Dermis microvascular lymphatic vessel endothelial cell (primary cell): ENCODE results near the gene CRIP1. TPM values are rescaled to one million over a fixed set of nuclear protein-coding genes. Genes with fewer than 3 reads are reported as not detected.

Experiments used
- DNase-seq, 2 donors: peaks; one replicate each; pipeline versions ENCODE4 v3.0.0 to v3.0.0-alpha.2; 2010; ENCODE audit warnings: low read depth in 2 of 2
- total RNA-seq: library from RNA; depleted of rRNA; stranded (reverse); fragments of >200 nt; gene quantifications from 2 replicates; pipeline ENCODE4 v1.2.1, GENCODE V29; 2014

Gene CRIP1
- total RNA-seq, 1 donor from 2014 or later: 0.90 TPM

DNA sequence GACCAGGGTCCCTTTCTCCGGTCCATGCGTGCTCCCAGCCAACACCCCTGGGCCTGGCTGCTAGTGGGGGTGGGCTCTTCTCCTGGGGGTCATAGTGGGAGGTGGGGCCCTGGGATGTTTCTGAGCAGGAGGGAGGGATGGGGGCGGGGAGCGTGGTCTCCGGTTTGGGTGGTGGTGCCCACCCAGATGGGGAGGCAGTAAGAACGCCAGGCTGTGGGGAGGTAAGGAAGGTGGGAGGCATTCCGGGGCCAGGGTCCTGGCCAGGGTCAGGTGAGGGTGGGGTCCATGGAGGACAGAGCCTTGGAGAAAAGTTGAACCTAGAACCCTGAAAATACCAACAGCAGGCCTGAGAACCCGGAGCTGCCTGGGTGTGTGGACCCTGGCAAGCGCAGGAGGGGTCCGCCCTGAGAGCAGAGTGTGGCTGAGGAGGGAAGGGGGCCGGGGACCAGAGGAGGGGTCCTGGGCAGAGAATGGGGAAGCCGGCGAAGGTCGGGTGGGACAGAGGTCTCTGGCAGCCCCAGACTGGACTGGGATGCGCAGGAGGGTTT lies 6.4 kb upstream of the CRIP1 start:
- DNase-seq: no peak

DNA sequence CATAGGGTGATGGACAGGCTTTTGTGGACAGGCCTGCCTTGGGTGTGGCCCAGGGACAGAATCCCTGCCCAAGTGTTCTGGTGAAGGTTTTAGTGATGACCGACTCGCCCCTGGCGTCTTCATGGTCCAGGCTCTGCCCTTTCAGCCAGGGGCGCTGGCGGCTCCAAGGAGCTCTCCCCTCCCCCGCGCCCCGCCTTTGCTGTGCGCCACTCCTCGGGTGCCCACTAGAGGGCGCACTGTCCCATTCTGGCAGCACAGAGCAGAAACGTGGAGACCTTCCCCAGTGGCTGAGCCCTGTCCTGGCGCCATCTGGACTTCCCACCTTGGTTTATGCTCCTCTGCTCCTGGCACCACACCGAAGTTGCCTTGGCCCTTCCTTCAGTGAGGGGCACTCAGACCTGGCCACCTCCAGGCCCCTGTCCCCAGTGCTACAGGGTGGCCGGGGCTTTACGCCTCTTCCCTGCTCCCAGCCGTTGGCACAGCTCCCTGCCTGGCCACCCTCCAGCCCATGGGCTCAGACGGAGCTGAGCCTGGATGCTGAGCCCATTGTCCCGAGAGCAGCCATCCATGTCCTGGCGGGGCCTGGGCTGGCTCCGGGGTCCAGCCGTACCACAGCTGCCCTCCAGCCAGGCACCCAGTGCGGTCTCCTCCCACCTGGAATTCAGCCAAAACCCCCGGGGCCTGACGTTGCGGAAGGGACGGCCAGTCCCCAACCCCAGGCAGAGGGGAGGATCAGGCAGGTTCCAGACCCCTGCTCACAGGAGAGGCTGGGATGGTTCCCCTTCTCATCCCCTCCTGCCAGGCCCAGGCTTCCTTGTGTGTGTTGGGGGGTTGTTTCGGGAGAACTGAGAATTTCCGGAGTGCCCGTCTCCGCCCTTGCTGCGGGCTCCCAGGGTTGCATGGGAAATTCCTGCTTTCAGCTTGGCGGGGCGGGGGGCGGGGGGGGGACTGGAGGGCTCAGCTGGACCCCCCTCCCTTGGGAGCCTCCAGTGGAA lies 5.6 kb upstream of the CRIP1 start:
- DNase-seq: peak; percentile 74 to 92

DNA sequence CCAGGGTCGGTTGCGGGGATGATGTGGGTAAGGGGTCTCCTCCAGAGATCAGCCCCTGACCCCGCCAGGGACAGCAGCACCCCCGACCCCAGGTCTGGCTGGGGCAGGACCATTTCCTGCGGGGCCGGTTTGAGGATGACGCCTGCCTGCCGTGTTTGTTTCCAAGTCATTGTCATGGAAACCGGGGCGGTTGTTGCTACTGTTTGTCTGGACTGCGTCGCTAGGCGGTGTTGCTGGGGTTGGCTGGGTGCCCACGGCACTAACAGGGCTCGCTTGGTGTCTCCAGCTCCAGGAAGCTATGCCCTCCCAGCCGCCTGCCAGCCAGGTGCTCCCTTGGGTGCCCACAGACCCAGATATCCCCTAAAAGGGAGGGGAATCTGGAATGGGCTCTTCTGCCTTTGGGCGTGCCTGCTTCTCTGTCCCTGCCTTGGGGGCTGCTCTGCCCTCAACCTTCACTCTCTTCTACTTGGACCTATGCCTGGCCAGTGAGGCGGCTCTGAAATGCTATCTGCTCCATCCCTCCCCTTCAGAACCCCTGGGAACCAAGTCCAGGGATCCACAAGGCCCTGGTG lies 4.7 kb upstream of the CRIP1 start:
- DNase-seq: peak; percentile 98 to 99

DNA sequence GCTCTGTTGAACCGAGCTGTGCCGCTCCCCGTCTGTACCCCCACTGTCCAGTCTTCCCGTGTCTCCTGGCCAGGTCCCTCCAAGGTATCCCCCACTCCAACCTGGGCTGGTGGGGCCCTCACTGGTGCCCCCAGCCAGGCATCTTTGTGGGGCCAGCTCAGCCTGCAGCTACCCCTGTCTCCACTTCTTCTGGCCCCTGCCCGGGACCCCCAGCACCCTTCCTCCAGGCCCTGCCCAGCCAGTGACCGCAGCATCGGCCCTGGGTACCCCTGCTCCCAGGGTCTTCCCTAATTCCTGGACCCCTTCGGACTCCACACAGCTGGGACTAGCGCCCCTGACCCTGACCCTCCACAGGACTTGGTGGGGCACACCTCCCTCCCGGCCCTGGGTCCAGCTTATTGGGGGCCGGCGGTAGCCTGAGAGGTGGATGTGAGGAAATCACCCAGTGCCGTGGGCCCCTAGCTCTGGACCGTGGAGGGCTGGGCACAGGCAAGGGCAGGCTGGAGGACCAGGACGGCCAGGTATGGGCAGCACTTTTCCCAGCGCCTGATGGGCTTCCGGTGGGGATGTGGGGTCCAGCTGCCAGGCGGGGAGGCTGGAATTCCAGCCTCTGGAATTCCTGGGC lies 4.1 kb upstream of the CRIP1 start:
- no peak for DNase-seq

DNA sequence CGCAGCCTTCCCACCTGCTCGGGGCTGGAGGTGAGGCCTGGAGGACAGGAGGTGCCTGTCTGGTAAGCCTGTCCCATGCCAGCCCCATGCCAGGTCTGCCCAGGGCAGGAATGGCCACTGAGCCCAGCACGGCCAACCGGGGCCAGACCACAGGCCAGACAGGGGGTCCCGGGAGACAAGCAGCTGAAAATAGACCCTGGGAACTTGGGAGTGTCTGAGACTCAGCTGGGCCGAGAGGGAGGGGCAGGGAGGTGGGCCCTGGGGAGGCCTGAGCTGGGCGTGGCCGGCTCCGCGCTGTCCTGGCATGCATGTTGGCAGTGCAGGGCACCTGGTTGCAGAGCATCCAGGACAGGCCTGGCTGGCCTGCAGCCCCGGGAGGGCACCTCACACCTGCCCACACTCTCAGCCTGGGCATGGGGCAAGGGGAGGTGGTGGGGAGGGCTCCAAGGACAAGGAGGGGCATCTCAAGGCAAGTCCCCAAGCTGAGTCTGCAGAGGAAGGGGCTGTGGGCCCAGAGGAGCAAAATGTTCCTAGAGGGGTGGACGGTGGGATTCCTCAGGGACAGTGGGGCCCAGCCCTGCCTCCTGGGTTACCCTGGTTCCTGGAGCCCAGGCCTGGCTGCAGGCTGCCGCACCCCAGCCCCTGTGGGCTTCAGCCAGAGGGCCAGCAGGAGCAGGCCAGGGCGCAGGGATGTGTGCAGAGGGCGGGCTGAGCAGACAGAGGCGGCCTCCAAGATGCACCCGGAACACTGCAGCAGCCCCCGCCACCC lies 3.2 kb upstream of the CRIP1 start:
- no peak for DNase-seq

DNA sequence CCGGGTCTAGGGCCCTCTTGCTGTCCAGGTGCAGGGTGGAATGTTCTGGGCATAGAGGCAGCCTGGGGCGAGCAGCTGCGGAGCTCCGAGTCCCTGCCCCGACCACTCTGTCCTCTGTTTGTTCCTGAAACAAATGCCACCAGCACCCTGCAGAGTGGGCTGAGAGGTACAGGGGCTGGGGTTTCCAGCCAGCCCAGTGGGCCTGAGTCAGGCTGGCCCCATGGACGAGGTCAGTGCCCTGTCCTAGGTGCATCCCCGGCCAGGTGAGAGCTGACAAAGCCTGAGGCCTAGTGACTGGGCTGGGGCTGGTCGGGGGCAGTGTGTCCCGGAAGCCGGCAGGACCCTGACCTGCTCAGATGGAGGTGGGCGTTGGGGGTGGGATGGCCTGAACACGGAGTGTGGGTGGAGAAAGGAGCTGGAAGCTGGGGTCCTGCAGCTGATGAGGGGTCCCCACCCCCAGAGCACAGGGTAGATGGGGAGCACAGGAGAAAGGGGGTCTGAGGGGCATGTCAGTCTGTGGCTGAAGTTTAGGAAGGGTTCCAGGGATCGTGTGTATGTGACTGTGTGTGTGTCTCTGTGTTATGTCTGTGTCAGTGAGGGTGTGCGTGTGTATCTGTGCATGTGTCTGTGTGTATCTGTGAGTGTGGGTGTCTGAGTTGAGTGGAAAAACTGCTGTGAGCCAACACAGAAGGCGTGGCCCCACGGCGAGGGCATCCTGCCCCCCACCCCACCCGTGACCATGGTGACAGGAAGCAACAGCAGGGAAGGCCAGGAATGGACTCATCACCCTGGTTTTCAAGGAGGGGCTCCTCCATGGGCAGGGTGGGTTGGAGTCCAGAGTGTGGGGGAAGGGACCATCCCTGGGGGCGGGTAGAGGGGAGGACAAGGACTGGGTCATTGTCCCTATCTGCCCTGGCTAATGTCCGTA lies 2.4 kb upstream of the CRIP1 start:
- DNase-seq: peak; percentile 62 to 88

DNA sequence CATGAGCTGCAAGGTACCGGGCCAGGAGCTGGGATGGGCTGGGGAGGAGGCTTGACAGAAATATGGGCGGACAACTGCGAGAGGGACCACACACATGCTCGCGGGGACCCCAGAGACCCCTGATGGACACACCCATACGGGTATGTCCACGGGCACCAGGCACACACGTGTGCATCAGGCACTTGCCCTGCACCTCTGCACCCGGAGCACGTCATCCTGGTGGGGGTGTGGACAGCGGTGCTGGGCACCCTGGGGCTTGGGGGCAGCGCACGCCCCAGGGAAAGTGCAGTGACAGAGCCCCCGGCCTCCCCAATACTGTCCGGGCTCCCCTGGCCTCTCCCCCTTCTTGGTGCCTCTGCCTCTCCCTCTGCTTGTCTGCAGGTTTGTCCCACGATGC lies 1.7 kb upstream of the CRIP1 start:
- DNase-seq: no peak

DNA sequence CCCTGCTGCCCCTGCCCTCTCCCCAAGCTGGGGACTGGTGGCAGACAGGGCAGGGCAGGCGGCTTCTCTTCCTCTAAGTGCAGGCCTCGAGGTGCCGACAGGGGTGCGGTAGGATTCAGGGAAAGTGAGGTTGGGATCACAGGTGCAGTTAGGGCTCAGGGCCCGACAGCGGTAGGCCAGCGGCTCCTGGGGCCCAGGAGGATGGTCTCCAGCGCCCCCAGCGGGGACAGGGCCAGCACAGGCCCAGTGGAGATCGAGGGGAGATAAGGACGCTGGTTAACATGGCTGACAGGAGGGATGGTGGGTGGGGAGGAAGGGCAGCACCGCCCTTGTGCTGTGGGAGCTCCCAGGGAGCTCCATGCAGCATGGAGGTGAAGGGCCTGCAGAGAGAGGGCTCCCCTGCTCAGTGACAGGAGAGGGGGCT lies 935 bp upstream of the CRIP1 start:
- peak in 1 of 2 donors; percentile 58 for DNase-seq

DNA sequence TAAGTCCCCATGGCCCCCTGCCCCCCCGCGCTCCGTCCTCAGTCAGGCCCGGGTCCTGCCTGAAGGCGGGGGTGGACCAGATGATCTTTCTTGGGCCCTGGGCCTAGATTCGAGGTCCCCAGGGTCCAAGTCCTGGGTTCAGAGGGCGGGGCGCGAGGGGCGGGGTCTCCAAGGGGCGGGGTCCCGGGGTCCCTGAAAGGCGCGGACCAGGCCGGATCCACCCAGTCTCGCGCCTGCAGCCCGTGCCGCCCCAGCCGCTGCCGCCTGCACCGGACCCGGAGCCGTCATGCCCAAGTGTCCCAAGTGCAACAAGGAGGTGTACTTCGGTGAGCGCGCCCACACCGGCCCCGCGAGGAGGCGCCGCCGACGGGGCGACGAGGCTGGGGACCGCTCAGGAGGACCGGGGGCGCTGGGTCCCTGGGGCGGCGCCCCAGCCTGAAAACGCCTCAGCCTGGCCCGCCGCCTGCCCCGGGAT lies 325 bp downstream of the CRIP1 start:
- no peak for DNase-seq

DNA sequence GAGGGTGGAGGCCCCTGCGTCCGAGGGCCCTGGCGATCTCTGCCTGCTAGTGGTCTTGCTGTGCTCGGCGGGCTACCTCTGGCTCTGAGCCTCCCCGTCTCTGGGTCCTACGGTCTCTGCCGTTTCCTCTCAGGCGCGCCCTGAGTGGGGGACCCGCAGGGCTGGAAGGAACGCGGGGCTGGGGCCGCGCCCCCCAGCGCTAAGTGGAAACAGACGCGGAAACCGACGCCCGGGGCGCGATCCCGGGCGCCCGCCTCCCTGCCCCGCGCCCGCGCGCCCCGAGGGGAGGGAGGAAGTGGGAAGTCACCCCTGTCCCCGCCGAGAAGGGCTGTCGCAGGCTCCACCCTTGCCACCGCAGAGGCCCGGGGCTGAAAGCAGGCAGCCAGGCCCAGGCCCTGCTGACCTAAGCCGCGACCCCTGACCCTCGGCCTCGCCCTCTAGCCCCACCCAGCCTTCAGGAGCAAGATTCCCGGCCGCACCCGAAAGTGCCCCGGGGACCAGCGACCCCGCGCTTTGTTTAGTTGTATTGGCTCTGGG lies 831 bp downstream of the CRIP1 start:
- DNase-seq: no peak

DNA sequence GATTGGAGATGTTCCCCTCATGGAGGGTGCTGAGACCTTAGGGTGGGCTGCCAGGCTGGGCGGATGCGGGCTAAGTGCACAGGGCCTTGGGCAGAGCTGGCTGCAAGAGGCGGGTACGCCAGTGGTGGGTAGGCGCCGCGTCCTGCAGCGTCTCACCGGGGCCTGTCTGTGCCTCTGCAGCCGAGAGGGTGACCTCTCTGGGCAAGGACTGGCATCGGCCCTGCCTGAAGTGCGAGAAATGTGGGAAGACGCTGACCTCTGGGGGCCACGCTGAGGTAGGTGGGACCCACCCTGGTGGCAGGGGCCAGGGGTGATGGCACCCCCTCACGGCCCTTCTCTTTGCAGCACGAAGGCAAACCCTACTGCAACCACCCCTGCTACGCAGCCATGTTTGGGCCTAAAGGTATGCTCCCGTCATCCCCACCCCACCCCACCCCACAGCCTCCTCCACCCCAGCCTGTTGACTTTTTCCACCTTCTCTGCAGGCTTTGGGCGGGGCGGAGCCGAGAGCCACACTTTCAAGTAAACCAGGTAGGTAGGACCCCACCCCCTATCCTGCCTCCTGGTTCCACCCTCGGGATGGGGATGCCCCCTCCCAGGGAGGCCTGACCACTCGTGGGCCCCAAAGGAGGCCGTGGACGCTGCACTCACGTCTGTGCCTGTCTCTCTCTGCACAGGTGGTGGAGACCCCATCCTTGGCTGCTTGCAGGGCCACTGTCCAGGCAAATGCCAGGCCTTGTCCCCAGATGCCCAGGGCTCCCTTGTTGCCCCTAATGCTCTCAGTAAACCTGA lies 1.5 kb downstream of the CRIP1 start:
- no peak for DNase-seq

DNA sequence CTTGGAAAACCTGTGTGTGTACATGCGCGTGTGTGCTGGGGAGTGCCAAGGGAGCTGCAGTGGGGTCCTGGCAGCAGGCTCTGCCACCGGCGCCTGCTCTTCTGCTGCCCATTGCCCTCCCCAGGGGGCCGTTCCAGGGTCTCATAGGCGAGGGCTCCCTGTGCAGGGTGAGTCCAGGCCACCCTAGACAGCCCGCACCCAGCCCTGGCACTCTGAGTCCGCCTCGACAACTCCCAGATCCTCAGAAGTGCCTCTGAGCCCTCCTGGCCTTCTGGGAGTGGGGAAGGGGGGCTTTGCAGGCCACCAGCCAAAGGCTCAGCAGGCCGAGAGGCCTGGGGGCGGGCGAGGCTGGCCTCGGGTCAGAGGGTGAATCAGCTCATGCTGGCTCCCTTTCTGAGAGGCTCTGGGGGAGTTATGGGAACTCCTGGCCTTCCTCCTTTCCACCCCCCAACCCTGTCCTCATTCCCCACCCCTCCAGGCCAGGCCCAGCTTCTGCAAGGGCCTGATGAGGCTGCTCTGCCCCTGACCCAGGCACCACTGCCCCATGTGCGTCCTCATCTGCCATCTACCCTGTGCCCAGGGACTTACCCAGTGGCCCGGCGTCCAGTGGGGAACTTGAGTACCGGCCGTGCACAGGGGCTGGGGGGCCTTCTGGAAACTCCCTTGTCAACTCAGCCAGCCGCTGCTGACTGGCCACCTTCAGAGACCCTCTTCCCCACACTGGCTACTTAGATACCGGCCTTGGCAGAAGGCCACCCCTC lies 2.3 kb downstream of the CRIP1 start:
- no peak for DNase-seq

DNA sequence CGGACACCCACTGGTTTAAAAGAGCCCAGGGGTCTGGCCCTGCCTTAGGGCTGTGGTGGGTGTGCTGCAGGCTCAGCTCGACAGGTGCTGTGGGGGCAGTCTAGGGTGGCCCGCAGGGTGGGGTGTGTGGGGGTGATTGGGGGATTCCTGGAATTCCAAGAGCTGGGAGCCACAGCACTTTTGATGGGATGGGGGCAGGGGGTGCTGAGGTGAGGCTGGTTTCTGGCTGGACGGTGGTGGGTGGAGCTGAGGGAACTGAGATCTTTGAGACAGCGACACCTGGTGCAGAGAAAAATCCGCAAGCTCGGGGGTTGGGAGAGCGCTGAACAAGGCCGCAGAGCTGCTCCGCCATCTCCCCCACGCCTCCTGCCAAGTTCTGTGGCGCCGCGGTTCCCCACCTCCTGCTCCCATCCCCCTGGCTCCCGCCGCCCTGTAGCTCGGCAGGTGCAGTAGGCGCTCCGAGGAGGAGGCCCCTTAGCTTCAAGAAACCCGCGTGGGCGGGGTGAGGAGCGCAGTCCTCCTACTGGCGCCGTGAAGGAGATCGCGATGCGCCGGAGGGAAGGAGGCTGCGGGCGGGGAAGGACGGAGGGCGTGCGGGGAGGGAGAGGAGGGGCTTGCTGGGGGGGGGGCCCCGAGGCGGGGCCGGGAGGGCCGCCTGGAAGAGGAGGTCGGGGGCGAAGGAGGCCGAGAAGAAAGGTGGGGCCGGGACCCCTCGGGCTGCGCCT lies 3.0 kb downstream of the CRIP1 start:
- peak; percentile 78 to 88 for DNase-seq

DNA sequence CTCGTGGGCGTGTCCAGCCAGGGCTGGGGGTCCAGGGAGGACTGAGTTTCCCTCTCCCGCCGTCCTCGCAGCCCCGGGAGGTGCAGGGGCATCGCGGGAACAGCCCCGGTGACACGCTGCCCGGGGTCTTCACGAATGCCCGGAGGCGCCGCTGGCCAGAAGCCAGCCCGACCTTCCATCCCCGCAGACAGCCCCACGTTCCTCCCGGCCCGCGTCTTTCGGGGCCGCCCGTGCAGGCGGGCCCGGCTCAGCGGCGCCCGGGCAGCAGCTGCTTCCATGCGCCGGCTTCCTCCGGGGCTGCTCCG lies 3.5 kb downstream of the CRIP1 start:
- no peak for DNase-seq

DNA sequence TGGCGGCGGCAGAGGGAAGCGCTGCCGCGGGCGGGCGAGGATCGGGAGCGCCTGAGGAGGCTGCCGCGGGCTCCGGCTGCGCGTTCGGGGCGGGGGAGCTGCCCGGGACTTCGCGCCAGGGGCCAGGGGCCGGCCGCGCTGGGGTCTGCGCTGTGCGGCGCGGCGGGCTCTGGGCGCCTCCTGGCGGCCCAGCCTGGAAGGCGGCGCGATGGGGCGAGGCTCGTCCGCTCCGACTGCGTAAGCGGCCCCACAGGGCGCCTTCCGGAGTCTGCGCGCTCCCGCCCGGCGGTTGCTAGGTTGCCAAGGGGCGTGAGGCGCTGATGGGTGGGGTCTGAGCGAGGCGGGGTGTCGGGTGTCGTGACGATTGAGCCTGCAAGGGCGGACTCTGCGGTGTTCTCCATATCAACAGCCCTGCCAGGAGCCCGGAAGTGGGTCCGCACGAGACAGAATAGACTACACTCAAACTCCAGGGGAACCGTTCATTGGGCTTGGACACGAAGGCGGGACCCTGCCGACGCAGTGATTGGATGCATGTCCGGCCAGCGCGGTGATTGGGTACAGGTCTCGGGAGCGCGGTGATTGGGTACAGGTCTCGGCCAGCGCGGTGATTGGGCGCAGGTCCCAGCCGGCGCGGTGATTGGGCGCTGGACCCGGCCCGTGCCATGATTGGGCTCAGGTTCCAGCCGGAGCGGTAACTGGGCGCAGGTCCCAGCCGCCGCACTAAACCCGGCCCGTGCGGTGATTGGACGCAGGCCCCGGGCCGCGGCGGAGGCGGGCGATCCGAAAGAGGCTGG lies 4.1 kb downstream of the CRIP1 start, which contains the start of gene TEDC1:
Gene TEDC1, plus strand, starts transcription at position 675 of the 794 bp plus-strand sequence. CDS start 130 bp downstream, outside the sequence.
- peak; percentile 100 for DNase-seq

DNA sequence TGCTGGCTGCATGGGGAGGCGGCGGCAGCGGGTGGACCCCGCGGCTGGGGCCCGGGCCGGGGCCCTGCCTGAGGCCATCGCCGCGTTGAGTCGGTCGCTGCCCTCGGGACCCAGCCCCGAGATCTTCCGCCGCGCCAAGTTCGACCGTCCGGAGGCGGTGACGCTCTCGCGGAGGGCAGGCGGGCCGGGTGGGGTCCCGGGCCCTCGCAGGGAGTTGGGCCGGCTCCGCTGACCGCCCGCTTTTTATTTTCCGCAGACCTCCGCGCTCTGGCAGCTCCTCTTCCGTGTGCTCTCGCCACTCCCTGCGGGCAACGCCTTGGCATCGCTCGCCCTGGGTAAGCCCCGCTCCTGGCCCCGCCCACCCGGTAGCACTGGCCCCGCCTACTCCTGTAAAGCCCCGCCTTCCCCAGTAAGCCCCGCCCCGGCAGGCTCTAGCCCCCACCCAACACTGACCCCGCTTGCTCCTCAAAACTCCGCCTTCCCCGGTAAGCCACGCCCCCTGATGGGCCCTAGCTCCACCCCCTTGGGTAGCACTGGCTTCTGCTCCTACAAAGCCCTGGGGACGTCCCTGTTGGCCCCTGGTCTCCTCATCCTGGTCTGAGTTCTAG lies 4.8 kb downstream of the CRIP1 start:
- DNase-seq: peak in 1 of 2 donors; percentile 75
